HCT116 (cell line): Measurements from ENCODE around the gene DUOXA2.
"Not testable (repeated sequence)": the region's sequence is repeated elsewhere in the genome, so short reads cannot be mapped to it uniquely, and the experiment has no call there.

Source experiments
- EGR1 ChIP-seq: IDR thresholded peaks from 2 replicates; pipeline ENCODE4 v1.6.1; 2012; ENCODE audit warnings: low read depth
- EZH2phosphoT487 ChIP-seq: fragments of 200-600 bp; IDR thresholded peaks from 2 replicates; pipeline ENCODE4 v1.6.1; 2018; ENCODE audit warnings: antibody characterized with exemption, borderline replicate concordance
- FOSL1 ChIP-seq: IDR thresholded peaks from 2 replicates; pipeline ENCODE4 v1.6.1; 2012; ENCODE audit warnings: low read depth
- POLR2A ChIP-seq: IDR thresholded peaks from 2 replicates; pipeline ENCODE4 v1.7.0; 2011; ENCODE audit warnings: borderline replicate concordance; ENCODE audit not compliant: insufficient read depth, insufficient read length; ENCODE audit errors: extremely low read depth
- POLR2AphosphoS5 ChIP-seq: IDR thresholded peaks from 2 replicates; pipeline ENCODE4 v1.6.1; 2011; ENCODE audit warnings: mild to moderate bottlenecking, low read depth, low read length, moderate library complexity
- ZNF274 ChIP-seq: fragments of 200-500 bp; sonication (Bioruptor generic); IDR thresholded peaks from 2 replicates; pipeline ENCODE4 v1.6.1; 2014; ENCODE audit warnings: mild to moderate bottlenecking, low read depth, low read length, inconsistent platforms
- TF ChIP-seq, protein P1 (sequence below), 3 experiments: fragments of 200-600 bp in 1 of 3; sonication (generic) in 1 of 3; IDR thresholded peaks in 2 of 3; conservative IDR thresholded peaks in 1 of 3; 2 replicates each; pipeline ENCODE4 v1.5.1; 2012 to 2017; ENCODE audit warnings: low read depth in 2 of 3, low read length in 2 of 3, antibody characterized with exemption in 1 of 3, borderline replicate concordance in 1 of 3, control low read depth in 1 of 3, mild to moderate bottlenecking in 1 of 3, mixed read lengths in 1 of 3, mixed run types in 1 of 3, moderate library complexity in 1 of 3; ENCODE audit not compliant: insufficient read depth in 1 of 3

DNA sequence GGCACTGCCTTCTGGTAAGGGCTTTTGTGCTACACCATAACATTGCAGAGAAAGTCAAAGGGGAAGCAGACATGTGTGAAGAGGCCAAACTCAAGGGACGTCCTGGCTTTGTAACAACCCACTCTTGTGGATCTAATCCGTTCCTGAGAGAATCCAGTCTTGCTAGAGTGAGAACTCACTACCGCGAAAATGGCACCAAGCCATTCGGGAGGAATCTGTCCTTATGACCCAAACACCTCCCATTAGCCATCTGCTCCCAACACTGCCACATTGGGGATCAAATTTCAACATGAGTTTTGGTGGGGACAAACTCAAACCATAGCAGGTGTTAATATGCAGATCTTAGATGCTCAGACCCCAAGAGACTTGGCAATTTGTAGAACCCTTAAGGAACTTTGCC lies 34.9 kb upstream of the DUOXA2 start:
- TF ChIP-seq, protein P1, sequence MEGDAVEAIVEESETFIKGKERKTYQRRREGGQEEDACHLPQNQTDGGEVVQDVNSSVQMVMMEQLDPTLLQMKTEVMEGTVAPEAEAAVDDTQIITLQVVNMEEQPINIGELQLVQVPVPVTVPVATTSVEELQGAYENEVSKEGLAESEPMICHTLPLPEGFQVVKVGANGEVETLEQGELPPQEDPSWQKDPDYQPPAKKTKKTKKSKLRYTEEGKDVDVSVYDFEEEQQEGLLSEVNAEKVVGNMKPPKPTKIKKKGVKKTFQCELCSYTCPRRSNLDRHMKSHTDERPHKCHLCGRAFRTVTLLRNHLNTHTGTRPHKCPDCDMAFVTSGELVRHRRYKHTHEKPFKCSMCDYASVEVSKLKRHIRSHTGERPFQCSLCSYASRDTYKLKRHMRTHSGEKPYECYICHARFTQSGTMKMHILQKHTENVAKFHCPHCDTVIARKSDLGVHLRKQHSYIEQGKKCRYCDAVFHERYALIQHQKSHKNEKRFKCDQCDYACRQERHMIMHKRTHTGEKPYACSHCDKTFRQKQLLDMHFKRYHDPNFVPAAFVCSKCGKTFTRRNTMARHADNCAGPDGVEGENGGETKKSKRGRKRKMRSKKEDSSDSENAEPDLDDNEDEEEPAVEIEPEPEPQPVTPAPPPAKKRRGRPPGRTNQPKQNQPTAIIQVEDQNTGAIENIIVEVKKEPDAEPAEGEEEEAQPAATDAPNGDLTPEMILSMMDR (IDR thresholded peaks at IDR 0.05 in 2 of 3, conservative IDR thresholded peaks at IDR 0.05 in 1 of 3; ENCODE audit: borderline replicate concordance in 1 of 3, insufficient read depth in 1 of 3, low read depth in 2 of 3, low read length in 2 of 3), result not testable (repeated sequence)
- TF ChIP-seq EZH2phosphoT487, FOSL1, ZNF274, POLR2A, EGR1, POLR2AphosphoS5: not testable (repeated sequence)
